HG03066 (cell line): ENCODE data around the gene TREX2.
A peak's percentile ranks its signal among the peaks of the same experiment; 100 is the strongest.

Experiments used
- ATAC-seq: cut with Tn5 transposase; IDR thresholded peaks from one replicate; pipeline ENCODE4 v1.9.1; 2021; ENCODE audit warnings: low read depth; ENCODE audit not compliant: unreplicated experiment

The TREX2 gene

GRCh38 chrX:153476666-153477363 lies 31.0 kb upstream of the TREX2 start:
- ATAC-seq, result no peak

DNA sequence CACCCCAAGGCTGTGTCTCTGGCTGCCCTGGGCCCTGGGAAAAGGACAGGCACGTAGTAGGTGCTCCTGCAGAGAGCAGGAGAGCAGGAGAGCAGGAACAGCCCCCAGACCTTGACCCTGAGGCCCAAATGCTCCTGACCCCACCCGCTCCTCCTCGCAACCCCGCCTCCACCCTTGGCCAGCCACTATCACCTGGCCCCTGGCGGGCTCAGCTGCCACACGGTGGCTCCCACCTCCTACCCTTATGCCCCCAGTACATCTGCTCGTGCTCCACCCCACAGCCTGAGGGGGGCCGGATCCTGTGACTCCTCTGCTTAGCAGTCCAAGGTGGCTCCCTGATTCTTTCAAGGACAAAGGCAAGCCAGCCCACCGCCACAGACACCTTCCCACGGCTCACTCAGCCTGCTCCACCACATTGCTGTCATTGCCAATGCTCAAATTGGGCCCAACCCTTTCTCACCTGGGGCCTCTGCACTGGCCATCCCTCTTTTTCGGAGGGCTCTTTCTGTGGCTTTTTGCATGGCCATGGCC lies 30.0 kb upstream of the TREX2 start:
- ATAC-seq, result no peak

GRCh38 chrX:153475271-153475670 lies 29.4 kb upstream of the TREX2 start:
- no peak for ATAC-seq

DNA sequence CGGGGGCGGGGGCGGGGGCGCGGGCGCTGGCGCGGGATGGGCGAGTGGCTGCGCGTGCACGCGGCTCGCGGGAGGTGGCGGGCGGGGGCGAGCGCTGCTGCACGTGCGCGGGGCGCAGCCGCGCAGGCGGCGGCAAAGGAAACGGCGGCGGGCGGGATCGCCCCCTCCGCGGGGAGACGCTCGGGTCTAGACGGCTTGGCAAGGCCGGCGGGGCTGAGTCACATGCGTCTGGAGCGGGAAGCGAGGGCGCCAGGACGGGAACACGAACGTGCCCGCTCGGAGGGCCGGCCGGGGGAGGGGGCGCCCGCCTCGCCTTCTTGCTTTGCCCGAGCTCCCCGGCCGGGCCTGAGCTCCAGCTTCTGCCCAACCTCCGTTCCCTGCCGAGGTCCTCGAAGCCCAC lies 28.9 kb upstream of the TREX2 start:
- no peak for ATAC-seq

GRCh38 chrX:153474266-153474665 lies 28.4 kb upstream of the TREX2 start:
- ATAC-seq, result no peak

DNA sequence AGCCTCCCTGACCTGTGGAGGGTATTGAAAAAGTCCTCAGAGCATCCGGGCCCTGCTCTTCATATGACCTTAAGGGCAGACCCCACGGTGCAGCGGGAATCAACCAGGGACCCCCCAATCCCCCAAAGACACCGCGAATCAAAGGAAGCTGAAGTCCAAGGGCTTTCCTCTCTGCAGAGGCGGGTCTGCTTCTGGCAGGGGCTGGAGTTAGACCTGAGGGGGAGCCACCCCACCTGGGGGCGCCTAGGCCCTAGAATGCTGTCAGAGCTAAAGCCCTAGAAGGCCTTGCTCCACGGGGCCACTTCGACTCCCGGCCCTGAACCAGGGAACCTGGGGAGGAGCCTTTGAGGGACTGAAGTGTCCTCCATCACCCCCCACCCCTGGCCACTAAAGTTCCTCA lies 27.3 kb upstream of the TREX2 start:
- ATAC-seq, result no peak

- ATAC-seq, result no peak
Measured at GRCh38 chrX:153471663-153472280, 25.9 kb upstream of the TREX2 start.

DNA sequence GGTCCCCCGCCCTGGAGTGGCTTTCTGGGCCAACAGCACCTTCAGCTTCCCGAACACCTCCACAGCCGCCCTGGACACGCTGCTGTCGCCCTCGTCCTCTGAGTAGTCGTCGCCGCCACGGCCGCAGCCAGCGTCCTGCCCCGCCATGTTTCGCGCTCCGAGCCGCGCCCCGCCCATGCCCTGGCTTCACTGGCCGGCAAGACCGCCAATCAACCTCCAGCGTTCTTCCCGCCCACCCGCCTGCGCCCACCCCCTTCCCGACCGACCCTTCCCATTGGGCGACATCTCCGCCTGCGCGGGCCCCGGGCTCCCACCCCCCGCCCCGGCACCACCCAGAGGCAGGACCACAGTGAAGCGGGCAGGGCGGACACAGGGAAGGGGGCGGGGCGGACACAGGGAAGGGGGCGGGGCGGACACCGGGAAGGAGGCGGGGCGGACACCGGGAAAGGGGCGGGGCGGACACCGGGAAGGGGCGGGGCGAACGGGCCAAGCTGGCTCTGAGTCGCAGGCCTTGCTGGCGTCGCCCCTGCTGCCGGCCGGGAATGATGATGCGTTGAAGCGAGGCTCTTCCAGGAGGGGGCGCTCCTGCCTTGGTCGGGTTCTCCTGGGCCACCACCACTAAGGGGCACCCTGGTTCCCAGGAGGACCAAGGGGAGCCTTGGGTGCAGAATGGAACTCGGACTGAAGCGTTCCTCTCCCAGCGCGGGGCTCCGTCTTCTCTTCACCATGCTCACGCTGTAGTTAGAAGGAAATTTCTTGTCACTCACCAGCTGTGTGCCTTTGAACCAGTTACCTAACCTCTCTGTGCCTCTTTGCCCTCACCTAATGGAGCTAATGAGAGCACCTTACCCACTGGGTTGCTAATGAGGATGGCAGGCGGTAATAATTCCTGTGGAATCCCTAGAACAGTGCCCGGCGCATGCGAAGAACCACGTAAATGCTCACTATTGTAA lies 24.8 kb upstream of the TREX2 start, which contains the start of gene HAUS7:
TSS of gene HAUS7 (minus strand) at position 166 of the 953 bp plus-strand sequence. CDS start at position 147, 19 bp downstream.
- peak; percentile 82 for ATAC-seq

GRCh38 chrX:153469811-153470410 lies 24.1 kb upstream of the TREX2 start:
- peak; percentile 39 for ATAC-seq

- no peak for ATAC-seq
Measured at GRCh38 chrX:153468008-153468580, 22.2 kb upstream of the TREX2 start.

GRCh38 chrX:153465691-153466380 lies 20.0 kb upstream of the TREX2 start:
- no peak for ATAC-seq

DNA sequence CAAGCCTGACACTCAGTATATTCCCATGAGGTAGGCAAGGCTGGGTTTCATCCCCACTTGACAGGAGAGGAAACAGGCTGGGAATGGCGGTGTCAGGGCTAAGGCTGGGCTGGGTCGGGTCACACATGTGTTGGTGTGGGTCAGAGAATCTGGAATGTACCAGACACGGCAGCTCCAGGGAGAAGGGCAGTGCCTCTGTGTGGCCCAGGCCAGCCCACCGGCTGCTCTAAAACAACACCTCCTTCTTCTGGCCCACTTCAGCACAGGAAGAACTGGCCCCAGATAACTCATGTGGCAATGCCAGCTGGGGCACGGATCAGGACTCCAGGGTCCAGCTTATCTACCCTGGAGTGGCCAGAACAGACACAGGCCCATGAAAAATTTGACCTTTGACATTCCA lies 18.3 kb upstream of the TREX2 start:
- ATAC-seq, result no peak

DNA sequence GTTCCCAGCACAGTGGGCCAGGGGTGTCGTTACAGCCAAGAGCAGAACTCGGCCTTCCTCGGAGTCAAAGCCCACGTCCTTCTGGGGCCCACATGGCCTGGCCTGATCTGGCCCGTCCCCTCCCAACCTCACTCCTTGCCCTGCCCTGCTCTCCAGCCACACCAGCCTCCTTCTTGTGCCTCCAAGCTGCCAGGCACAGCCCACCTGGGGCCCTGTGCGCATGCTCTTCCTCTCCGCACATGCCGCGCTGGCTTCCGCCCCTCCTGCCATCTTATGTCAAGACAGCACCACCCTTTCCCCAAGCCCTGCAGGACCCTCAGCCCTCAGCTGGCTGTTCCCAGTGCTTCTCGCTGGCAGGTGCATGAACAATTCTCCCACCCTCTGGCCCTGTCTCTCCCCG lies 17.7 kb upstream of the TREX2 start:
- ATAC-seq, result no peak

- ATAC-seq, result no peak
Measured at GRCh38 chrX:153463031-153463430, 17.2 kb upstream of the TREX2 start.

- no peak for ATAC-seq
Measured at GRCh38 chrX:153462291-153462690, 16.4 kb upstream of the TREX2 start.

DNA sequence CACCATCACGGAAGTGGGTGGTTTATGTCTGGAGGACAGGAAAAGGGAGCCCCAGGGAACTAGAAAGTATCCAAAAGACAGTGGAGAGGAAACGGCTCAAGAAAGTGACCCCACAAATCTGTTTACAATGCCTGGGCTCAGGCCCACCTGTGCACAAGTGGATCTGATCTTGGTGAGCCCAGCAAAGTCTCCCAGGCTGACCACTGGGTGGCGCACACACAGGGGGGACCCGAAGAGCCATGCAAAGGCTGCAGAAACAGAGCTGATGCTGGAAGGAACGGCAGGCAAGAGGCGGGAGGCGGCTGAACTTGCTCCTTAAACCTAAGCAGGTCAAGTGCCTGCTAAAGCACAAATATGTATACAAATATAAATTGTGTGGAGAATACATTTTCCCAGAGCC lies 15.0 kb upstream of the TREX2 start:
- no peak for ATAC-seq

DNA sequence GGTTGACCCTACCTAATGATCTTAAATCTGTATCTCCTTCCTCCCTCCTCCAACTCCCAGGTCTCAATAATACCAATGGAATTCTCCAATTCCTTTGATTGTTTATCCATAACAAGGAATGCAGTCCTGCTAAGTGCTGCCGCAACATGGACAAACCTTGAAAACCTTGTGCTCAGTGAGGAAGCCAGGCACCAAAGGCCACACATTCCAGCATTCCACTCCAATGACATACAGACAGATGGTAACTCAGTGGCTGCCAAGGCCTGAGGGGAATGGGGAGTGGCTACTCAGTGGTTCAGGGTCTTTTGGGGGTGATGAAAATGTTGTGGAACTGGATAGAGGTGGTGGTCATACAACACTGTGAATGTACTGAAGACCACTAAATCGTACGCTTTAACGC lies 14.1 kb upstream of the TREX2 start:
- no peak for ATAC-seq

DNA sequence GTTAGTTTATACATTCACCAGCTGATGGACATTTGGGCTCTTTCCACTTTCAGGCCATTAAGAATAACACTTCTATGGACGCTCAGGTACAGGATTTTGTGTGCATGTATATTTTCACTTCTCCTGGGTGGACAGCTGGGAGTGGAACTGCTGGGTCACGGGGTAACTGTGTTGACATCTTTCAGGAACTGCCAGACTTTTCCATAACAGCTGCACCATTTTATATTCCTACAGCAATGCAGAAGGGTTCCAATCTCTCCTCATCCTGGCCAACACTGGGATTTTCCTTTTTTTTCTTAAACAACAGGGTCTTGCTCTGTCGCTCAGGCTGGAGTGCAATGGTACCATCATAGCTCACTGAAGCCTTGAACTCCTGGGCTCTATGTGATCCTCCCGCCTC lies 12.6 kb upstream of the TREX2 start:
- no peak for ATAC-seq

- ATAC-seq, result no peak
Measured at GRCh38 chrX:153457827-153458466, 12.1 kb upstream of the TREX2 start.
